ENCODE data around the gene IMPACT. TPM values are rescaled to one million over a fixed set of nuclear protein-coding genes. Genes with fewer than 3 reads are reported as not detected.

The IMPACT gene
- 10 to 100 TPM; 14.7 to 26.2 (median 15.4) TPM for total RNA-seq

DNA sequence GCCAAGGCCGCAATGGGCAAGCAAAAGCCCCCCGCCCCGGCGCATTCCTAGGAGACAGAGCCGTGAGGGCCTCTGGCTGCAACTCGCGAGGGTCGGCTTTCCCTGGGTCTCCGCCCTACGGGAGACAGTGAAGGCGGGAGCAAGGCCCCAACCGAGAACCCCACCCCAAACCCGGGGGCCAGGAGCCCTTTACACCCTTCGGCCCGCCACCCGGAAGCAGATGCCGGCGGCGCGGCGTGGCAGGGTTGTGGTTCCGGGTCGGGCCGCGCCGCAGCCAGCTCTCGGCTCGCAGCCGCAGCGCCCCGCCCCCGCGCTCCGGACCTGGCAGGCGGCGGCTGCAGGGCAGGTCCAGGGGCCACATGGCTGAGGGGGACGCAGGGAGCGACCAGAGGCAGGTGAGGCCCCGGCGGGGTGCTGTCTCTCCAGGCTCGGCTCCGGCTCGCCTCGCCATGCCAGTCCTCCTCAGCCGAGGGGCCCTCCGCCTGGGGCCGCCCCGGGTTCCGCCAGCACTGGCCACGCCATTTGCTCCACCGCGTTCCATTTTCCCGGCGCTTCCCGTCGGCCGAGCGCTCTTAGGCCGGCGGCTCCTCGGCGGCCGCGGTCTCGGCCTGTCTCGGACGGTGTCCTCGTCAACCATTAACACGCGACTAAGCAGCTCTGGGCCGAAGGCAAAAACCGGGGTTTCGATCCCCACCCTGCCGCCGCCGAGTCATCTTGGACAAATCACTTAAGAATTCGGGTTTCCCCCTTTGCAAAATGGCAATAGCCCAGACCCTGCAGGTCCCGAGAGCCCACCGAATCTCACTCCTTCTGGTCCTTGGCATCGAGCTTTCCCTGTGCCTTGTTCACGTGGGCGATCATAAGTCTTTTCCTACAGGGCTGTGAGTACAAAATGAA, at the start of gene IMPACT:
IMPACT (plus strand) TSS at position 273 of the 897 bp plus-strand sequence; CDS start at position 360, 87 bp downstream.
- Histone ChIP-seq H3K27me3 (peaks cover 34% of the 10 kb centered on the region), H3K36me3 (peaks cover 9% of the 10 kb centered on the region), H3K27ac (peak within 1 kb of the TSS; percentile 66), H3K9me3 (no peaks in the 10 kb centered on the region), H3K4me3 (peak within 1 kb of the TSS; percentile 89), H3K4me1 (peaks cover 15% of the 10 kb centered on the region)
- peak; percentile 77 to 82 for DNase-seq (ENCODE audit: low spot score in 2 of 2)
- WGBS = 5% methylated on average over 17 of the region's 82 CpGs
- no peak for TF ChIP-seq POLR2AphosphoS5 (IDR thresholded peaks at IDR 0.05)
- no peak for TF ChIP-seq EP300 (IDR thresholded peaks at IDR 0.05)
- TF ChIP-seq, protein P1, sequence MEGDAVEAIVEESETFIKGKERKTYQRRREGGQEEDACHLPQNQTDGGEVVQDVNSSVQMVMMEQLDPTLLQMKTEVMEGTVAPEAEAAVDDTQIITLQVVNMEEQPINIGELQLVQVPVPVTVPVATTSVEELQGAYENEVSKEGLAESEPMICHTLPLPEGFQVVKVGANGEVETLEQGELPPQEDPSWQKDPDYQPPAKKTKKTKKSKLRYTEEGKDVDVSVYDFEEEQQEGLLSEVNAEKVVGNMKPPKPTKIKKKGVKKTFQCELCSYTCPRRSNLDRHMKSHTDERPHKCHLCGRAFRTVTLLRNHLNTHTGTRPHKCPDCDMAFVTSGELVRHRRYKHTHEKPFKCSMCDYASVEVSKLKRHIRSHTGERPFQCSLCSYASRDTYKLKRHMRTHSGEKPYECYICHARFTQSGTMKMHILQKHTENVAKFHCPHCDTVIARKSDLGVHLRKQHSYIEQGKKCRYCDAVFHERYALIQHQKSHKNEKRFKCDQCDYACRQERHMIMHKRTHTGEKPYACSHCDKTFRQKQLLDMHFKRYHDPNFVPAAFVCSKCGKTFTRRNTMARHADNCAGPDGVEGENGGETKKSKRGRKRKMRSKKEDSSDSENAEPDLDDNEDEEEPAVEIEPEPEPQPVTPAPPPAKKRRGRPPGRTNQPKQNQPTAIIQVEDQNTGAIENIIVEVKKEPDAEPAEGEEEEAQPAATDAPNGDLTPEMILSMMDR (IDR thresholded peaks at IDR 0.05) = no peak
- no peak for TF ChIP-seq POLR2A (IDR thresholded peaks at IDR 0.05)

DNA sequence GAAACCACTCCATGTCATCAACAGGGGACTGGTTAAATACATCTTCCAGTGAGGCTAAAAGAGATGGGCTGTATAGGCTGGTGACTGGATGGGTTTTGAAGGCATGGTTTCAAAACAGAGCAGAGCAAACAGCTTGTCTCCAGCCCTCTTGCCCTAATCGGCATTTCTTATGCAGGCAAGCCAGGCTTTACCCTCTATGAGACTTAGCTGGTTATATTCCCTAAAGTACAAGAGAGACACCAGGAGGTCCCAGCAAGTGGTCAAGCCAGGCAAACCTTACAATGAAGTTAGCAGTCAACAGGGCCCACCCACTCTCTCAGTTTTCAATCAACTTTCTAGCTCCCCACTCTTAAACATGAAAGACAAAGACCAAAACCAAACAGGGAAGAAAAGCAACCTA, 47.9 kb upstream of the IMPACT start:
- no peak for DNase-seq (ENCODE audit: low spot score in 2 of 2)
- Histone ChIP-seq H3K36me3 (peaks cover 18% of the 10 kb centered on the region), H3K9me3 (no peaks in the 10 kb centered on the region), H3K4me3 (no peak overlapping the region), H3K27ac (no peak overlapping the region), H3K4me1 (no peaks in the 10 kb centered on the region), H3K27me3 (no peaks in the 10 kb centered on the region)
- WGBS = 86% methylated on average over 1 of the region's 1 CpG
- TF ChIP-seq, protein P1 (IDR thresholded peaks at IDR 0.05) = no peak
- TF ChIP-seq EP300 (IDR thresholded peaks at IDR 0.05) (no peak), POLR2AphosphoS5 (IDR thresholded peaks at IDR 0.05) (no peak), POLR2A (IDR thresholded peaks at IDR 0.05) (no peak)

- no peak for TF ChIP-seq POLR2A (IDR thresholded peaks at IDR 0.05)
- TF ChIP-seq EP300 (IDR thresholded peaks at IDR 0.05) = no peak
- TF ChIP-seq, protein P1 (IDR thresholded peaks at IDR 0.05) = no peak
- TF ChIP-seq POLR2AphosphoS5 (IDR thresholded peaks at IDR 0.05) = no peak
- H3K4me1 ChIP-seq = no peaks in the 10 kb centered on the region
- H3K36me3 ChIP-seq = peaks cover 18% of the 10 kb centered on the region
- H3K27ac ChIP-seq = no peak overlapping the region
- 95% methylated on average over 6 of the region's 6 CpGs for WGBS
- no peaks in the 10 kb centered on the region for H3K9me3 ChIP-seq
- H3K27me3 ChIP-seq = no peaks in the 10 kb centered on the region
- DNase-seq (ENCODE audit: low spot score in 2 of 2) = no peak
- H3K4me3 ChIP-seq = no peak overlapping the region
Measured at GRCh38 chr18:24380163-24380747, 46.2 kb upstream of the IMPACT start.

DNA sequence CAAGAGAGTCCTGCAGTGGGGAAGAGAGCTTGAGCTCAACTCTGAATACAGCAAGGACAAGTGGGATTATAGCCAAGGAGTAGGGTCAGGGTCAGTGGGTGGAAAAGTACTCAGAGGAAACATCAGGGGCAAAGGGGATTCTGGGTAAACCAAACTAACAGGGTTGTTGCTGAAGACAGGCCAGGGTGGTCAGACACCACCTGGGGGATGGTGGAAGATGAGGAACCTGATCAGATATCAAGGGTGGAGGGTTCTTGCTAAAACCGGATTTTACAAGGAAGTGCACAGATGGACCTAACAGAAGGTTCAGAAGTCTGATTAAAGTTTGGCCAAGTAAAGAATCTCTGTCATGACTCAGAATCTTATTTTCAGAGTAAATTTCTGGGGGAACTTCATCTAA, 45.3 kb upstream of the IMPACT start:
- TF ChIP-seq, protein P1 (IDR thresholded peaks at IDR 0.05) = no peak
- TF ChIP-seq EP300 (IDR thresholded peaks at IDR 0.05) (no peak), POLR2A (IDR thresholded peaks at IDR 0.05) (no peak), POLR2AphosphoS5 (IDR thresholded peaks at IDR 0.05) (no peak)
- Histone ChIP-seq H3K4me3 (no peak overlapping the region), H3K27ac (no peak overlapping the region), H3K27me3 (no peaks in the 10 kb centered on the region), H3K9me3 (no peaks in the 10 kb centered on the region), H3K36me3 (peaks cover 11% of the 10 kb centered on the region), H3K4me1 (no peaks in the 10 kb centered on the region)
- 88% methylated on average over 1 of the region's 1 CpG for WGBS
- DNase-seq (ENCODE audit: low spot score in 2 of 2) = no peak

DNA sequence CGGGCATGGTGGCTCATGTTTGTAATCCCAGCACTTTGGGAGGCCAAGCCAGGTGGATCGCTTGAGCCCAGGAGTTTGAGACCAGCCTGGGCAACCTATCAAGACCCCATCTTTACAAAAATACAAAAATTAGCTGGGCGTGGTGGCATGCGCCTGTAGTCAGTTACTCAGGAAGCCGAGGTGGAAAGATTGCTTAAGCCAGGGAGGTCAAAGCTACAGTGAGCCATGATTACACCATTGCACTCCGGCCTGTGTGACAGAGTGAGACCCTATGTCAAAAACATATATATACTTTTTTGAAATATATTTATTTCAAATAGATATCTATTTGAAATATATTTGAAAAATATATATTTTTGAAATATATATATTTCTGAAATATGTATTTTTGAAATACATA, 39.8 kb upstream of the IMPACT start:
- no peak for DNase-seq (ENCODE audit: low spot score in 2 of 2)
- Histone ChIP-seq H3K36me3 (no peaks in the 10 kb centered on the region), H3K27ac (no peak overlapping the region), H3K4me3 (no peak overlapping the region), H3K27me3 (no peaks in the 10 kb centered on the region), H3K9me3 (no peaks in the 10 kb centered on the region), H3K4me1 (no peaks in the 10 kb centered on the region)
- WGBS = 89% methylated on average over 6 of the region's 6 CpGs
- TF ChIP-seq EP300 (IDR thresholded peaks at IDR 0.05) = no peak
- TF ChIP-seq POLR2AphosphoS5 (IDR thresholded peaks at IDR 0.05) = no peak
- TF ChIP-seq, protein P1 (IDR thresholded peaks at IDR 0.05) = no peak
- no peak for TF ChIP-seq POLR2A (IDR thresholded peaks at IDR 0.05)

Measured in suprapubic skin (tissue), 4 donors.